HepG2 (cell line): ENCODE data around the gene CIAO3. TPM values are rescaled to one million over a fixed set of nuclear protein-coding genes. Genes with fewer than 3 reads are reported as not detected.

ENCODE experiments used
- ATAC-seq: fragments of 200-7000 bp; cut with Tn5 transposase; 3 replicates; pipeline ENCODE4 v1.9.1; 2020; ENCODE audit warnings: mild to moderate bottlenecking, moderate library complexity
- BruUV-seq: library from RNA; stranded (reverse); fragments of 400-500 nt; replicated peaks from 2 replicates; lab custom pipeline; 2021; lab: Mats Ljungman, UMichigan
- CTCF ChIA-PET: fragments of 300-600 bp; formaldehyde crosslinking; extraction: SDS; loops from one replicate; lab custom pipeline; 2021; ENCODE audit warnings: low total read pairs, inconsistent platforms, low intra/inter-chr PET ratio; lab: Yijun Ruan, JAX
- POLR2A ChIA-PET: fragments of 350-600 bp; sonication (Branson Sonifier 250); formaldehyde crosslinking; loops from one replicate; lab custom pipeline; 2020; ENCODE audit warnings: antibody characterized with exemption, inconsistent platforms; lab: Yijun Ruan, JAX
- DNase-seq: peaks from one replicate; pipeline ENCODE4 v3.0.0-alpha.2; 2015; ENCODE audit warnings: low spot score
- FAIRE-seq: peaks from 3 replicates; lab custom pipeline; 2011; peaks lifted over from hg19 to GRCh38; lab: Jason Lieb, UNC
- H2AFZ ChIP-seq: one replicate; pipeline ENCODE4 v1.6.1; 2011; ENCODE audit warnings: low read length, inconsistent platforms
- H3K27ac ChIP-seq: fragments of 300-600 bp; 3 replicates; pipeline ENCODE4 v1.8.0; 2011; ENCODE audit warnings: mixed run types, mild to moderate bottlenecking, mixed read lengths, low read length, inconsistent platforms; ENCODE audit not compliant: insufficient read depth; ENCODE audit errors: extremely low read length
- H3K27me3 ChIP-seq, 2 experiments: fragments of 200-600 bp in 1 of 2; 2 replicates in 1 of 2; 3 replicates in 1 of 2; pipeline versions ENCODE4 v1.6.0 to v1.8.0; 2011; ENCODE audit warnings: low read length in 2 of 2, mild to moderate bottlenecking in 2 of 2, moderate library complexity in 2 of 2, inconsistent platforms in 1 of 2; ENCODE audit not compliant: insufficient read depth in 2 of 2, control insufficient read depth in 1 of 2
- H3K36me3 ChIP-seq, 2 experiments: fragments of 200-600 bp in 1 of 2; replicated peaks in 1 of 2; 2 replicates in 1 of 2; 3 replicates in 1 of 2; pipeline versions ENCODE4 v1.5.1 to v1.8.0; 2011; ENCODE audit warnings: low read length in 2 of 2, inconsistent platforms in 1 of 2; ENCODE audit not compliant: insufficient read depth in 2 of 2, control insufficient read depth in 1 of 2
- H3K4me1 ChIP-seq: 2 replicates; pipeline ENCODE4 v1.5.1; 2012; ENCODE audit warnings: low read length, inconsistent platforms; ENCODE audit not compliant: insufficient read depth
- H3K4me2 ChIP-seq: 2 replicates; pipeline ENCODE4 v1.6.0; 2011; ENCODE audit warnings: low read depth, low read length, inconsistent platforms
- H3K4me3 ChIP-seq, 3 experiments: fragments of 200-600 bp in 1 of 3; sonication (generic), shearing (Covaris generic) in 1 of 3; replicated peaks in 1 of 3; 2 replicates each; pipeline ENCODE4 v1.5.1; 2011 to 2016; ENCODE audit warnings: low read length in 3 of 3, inconsistent platforms in 2 of 3, low read depth in 2 of 3, mild to moderate bottlenecking in 2 of 3, control low read depth in 1 of 3, mixed read lengths in 1 of 3; ENCODE audit not compliant: insufficient read depth in 1 of 3
- H3K79me2 ChIP-seq: one replicate; pipeline ENCODE4 v1.6.1; 2011; ENCODE audit warnings: low read length, inconsistent platforms; ENCODE audit not compliant: insufficient read depth
- H3K9ac ChIP-seq: 2 replicates; pipeline ENCODE4 v1.6.0; 2011; ENCODE audit warnings: mild to moderate bottlenecking, low read depth, low read length, inconsistent platforms; ENCODE audit not compliant: insufficient read depth
- H3K9me3 ChIP-seq: 2 replicates; pipeline ENCODE4 v1.5.1; 2012; ENCODE audit warnings: mild to moderate bottlenecking, low read length
- H4K20me1 ChIP-seq: 2 replicates; pipeline ENCODE4 v1.6.0; 2011; ENCODE audit warnings: inconsistent platforms, mild to moderate bottlenecking, low read length, moderate library complexity; ENCODE audit not compliant: insufficient read depth
- ATM ChIP-seq: fragments of 450-650 bp; IDR thresholded peaks from 2 replicates; pipeline ENCODE4 v1.7.1; 2017; ENCODE audit warnings: mild to moderate bottlenecking, borderline replicate concordance
- SCMH1 ChIP-seq: sonication (generic); formaldehyde crosslinking; IDR thresholded peaks from 2 replicates; pipeline ENCODE4 v1.9.0; 2021; ENCODE audit warnings: missing genetic modification reagents, mild to moderate bottlenecking, borderline replicate concordance
- ZBTB20 ChIP-seq: sonication (generic); formaldehyde crosslinking; IDR thresholded peaks from 2 replicates; pipeline ENCODE4 v1.8.1; 2023; ENCODE audit warnings: missing genetic modification reagents, low read depth, mild to moderate bottlenecking, borderline replicate concordance
- ZNF484 ChIP-seq: sonication (generic); formaldehyde crosslinking; IDR thresholded peaks from 2 replicates; pipeline ENCODE4 v1.5.1; 2020; ENCODE audit warnings: mild to moderate bottlenecking, low read depth, missing genetic modification reagents, borderline replicate concordance
- ZNF776 ChIP-seq: sonication (generic); formaldehyde crosslinking; IDR thresholded peaks from 2 replicates; pipeline ENCODE4 v1.4.0; 2020; ENCODE audit warnings: mild to moderate bottlenecking, missing genetic modification reagents
- ZNF782 ChIP-seq: sonication (generic); formaldehyde crosslinking; IDR thresholded peaks from 2 replicates; pipeline ENCODE4 v1.4.0; 2020; ENCODE audit warnings: missing genetic modification reagents, mild to moderate bottlenecking, borderline replicate concordance
- ZNF878 ChIP-seq: sonication (generic); formaldehyde crosslinking; IDR thresholded peaks from 2 replicates; pipeline ENCODE4 v1.8.1; 2023; ENCODE audit warnings: mild to moderate bottlenecking, missing genetic modification reagents, moderate library complexity
- WGBS: methylation state at CpG from one replicate; pipeline ENCODE4 v1.1.6; 2017; ENCODE audit warnings: low lambda C conversion rate; 5-methylcytosine and 5-hydroxymethylcytosine counted together
- in situ Hi-C: cut with HindIII; loops from 2 replicates; pipeline ENCODE4 v1.10.0; 2017; ENCODE audit warnings: low pct_unique_long_range_greater_than_20kb; ENCODE audit not compliant: extremely low pct_ligation_motif_present
- intact Hi-C: fragments of 100-400 bp; cut with micrococcal nuclease; formaldehyde crosslinking; loops from one replicate; pipeline ENCODE4 v1.10.0; 2022; ENCODE audit not compliant: unreplicated experiment
- polyA plus RNA-seq, 8 experiments: library from polyadenylated mRNA; depleted of rRNA in 3 of 8; stranded (reverse) in 7 of 8; unstranded in 1 of 8; fragments of >200 nt; fragmentation: Illumina TruSeq in 4 of 8; extraction: Trizol in 4 of 8; gene quantifications; 2 replicates each; pipeline versions ENCODE4 v1.2.1 to v1.2.3, GENCODE V29; 2011 to 2016; ENCODE audit warnings: low read depth in 4 of 8, missing spikeins in 1 of 8, mixed read lengths in 1 of 8; ENCODE audit not compliant: insufficient read depth in 1 of 8
- total RNA-seq, 5 experiments: library from RNA; depleted of rRNA; stranded (reverse); fragments of >200 nt; fragmentation: Illumina TruSeq; extraction: Trizol; gene quantifications; 2 replicates each; pipeline ENCODE4 v1.2.3, GENCODE V29; 2016; ENCODE audit warnings: low read depth in 1 of 5
- TF ChIP-seq, protein P1 (sequence below): conservative IDR thresholded peaks from 2 replicates; pipeline ENCODE4 v1.6.1; 2018; ENCODE audit warnings: missing genetic modification reagents
- TF ChIP-seq, protein P2 (sequence below): sonication (generic); formaldehyde crosslinking; IDR thresholded peaks from 2 replicates; pipeline ENCODE4 v1.4.0; 2020; ENCODE audit warnings: missing genetic modification reagents, borderline replicate concordance
- TF ChIP-seq, protein P3 (sequence below), 2 experiments: fragments of 450-650 bp in 1 of 2; sonication (generic) in 1 of 2; formaldehyde crosslinking; IDR thresholded peaks; 2 replicates each; pipeline versions ENCODE4 v1.5.0 to v1.8.0; 2020 to 2022; ENCODE audit warnings: mild to moderate bottlenecking in 1 of 2, missing genetic modification reagents in 1 of 2
- TF ChIP-seq, protein P4 (sequence below): sonication (generic); formaldehyde crosslinking; IDR thresholded peaks from 2 replicates; pipeline ENCODE4 v1.4.0; 2020; ENCODE audit warnings: missing genetic modification reagents
- TF ChIP-seq, protein P5 (sequence below): sonication (generic); formaldehyde crosslinking; IDR thresholded peaks from 2 replicates; pipeline ENCODE4 v1.8.1; 2023; ENCODE audit warnings: mild to moderate bottlenecking, moderate library complexity, missing genetic modification reagents

CIAO3 gene
- total and polyA plus RNA-seq, 2 of the 13 experiments (the other 11 are each of a cell fraction or from before 2014, with no cell fraction given), result 21.7 to 25.0 TPM

DNA sequence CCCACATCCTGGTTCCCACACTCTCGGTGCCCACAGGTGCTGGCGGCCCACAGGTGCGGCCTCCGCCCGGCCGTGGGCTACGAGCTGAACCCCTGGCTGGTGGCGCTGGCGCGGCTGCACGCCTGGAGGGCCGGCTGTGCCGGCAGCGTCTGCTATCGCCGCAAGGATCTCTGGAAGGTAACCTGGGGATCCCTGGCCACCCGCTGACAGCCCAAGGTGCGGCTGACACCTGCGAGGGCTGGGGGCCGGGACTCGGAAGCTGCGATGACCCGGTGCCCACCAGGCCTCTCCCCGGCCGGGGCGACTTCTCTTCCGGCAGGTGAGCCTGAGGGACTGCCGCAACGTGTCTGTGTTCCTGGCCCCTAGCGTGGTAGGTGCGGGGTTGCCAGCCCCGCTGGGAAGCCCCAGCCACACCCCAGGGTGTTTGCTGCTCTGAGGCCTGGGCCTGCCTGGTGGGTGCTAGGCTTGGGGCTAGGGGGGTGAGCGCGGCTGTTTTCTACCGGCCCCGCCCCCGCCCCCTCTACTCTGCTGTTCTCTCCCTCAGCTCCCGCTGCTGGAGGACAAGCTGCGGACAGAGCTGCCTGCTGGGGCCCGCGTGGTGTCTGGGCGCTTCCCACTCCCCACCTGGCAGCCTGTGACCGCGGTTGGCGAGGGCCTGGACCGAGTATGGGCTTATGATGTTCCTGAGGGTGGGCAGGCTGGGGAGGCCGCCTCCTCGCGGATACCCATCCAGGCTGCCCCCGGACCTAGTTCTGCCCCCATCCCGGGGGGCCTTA lies 18.8 kb downstream of the CIAO3 start:
- no peak for ATAC-seq
- Histone ChIP-seq H3K9me3 (no peaks in the 10 kb centered on the region), H4K20me1 (no peaks in the 10 kb centered on the region), H3K9ac (peak overlapping the region; percentile 33), H3K27me3 (peaks cover 0 to 3% of the 10 kb centered on the region in 2 experiments; a peak in 1 of 5 replicates), H2AFZ (no peak overlapping the region), H3K79me2 (no peaks in the 10 kb centered on the region), H3K27ac (peak overlapping the region; percentile 88), H3K36me3 (no peaks in the 10 kb centered on the region), H3K4me1 (peaks cover 30% of the 10 kb centered on the region), H3K4me2 (peak overlapping the region; percentile 100), H3K4me3 (peak overlapping the region in 2 of 3 experiments; percentile 35 to 95; a peak in 3 of 6 replicates)
- ChIA-PET POLR2A (interaction anchor here (0.7 to 2.5 kb wide), 13 partner anchors 8 to 251 kb away, joined by 3 to 22 read pairs (median 7); partner anchors contain the start of genes CHTF18, CIAO3, MSLN and RPUSD1), CTCF (no interaction called here)
- no peak for DNase-seq
- in situ Hi-C loops (no loop called here), intact Hi-C loops (no loop called here)
- TSS peak; percentile 53 for BruUV-seq
- WGBS, result 96% methylated on average over 20 of the region's 51 CpGs
- FAIRE-seq, result no peak
- TF ChIP-seq, protein P1, sequence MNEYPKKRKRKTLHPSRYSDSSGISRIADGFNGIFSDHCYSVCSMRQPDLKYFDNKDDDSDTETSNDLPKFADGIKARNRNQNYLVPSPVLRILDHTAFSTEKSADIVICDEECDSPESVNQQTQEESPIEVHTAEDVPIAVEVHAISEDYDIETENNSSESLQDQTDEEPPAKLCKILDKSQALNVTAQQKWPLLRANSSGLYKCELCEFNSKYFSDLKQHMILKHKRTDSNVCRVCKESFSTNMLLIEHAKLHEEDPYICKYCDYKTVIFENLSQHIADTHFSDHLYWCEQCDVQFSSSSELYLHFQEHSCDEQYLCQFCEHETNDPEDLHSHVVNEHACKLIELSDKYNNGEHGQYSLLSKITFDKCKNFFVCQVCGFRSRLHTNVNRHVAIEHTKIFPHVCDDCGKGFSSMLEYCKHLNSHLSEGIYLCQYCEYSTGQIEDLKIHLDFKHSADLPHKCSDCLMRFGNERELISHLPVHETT, result no peak
- TF ChIP-seq ZNF484 (CRISPR knock-in tag) (no peak), ZNF878 (CRISPR knock-in tag) (no peak), ATM (no peak), SCMH1 (CRISPR knock-in tag) (no peak), ZNF776 (CRISPR knock-in tag) (no peak), ZBTB20 (CRISPR knock-in tag) (no peak), ZNF782 (CRISPR knock-in tag) (no peak)
- TF ChIP-seq, protein P2, sequence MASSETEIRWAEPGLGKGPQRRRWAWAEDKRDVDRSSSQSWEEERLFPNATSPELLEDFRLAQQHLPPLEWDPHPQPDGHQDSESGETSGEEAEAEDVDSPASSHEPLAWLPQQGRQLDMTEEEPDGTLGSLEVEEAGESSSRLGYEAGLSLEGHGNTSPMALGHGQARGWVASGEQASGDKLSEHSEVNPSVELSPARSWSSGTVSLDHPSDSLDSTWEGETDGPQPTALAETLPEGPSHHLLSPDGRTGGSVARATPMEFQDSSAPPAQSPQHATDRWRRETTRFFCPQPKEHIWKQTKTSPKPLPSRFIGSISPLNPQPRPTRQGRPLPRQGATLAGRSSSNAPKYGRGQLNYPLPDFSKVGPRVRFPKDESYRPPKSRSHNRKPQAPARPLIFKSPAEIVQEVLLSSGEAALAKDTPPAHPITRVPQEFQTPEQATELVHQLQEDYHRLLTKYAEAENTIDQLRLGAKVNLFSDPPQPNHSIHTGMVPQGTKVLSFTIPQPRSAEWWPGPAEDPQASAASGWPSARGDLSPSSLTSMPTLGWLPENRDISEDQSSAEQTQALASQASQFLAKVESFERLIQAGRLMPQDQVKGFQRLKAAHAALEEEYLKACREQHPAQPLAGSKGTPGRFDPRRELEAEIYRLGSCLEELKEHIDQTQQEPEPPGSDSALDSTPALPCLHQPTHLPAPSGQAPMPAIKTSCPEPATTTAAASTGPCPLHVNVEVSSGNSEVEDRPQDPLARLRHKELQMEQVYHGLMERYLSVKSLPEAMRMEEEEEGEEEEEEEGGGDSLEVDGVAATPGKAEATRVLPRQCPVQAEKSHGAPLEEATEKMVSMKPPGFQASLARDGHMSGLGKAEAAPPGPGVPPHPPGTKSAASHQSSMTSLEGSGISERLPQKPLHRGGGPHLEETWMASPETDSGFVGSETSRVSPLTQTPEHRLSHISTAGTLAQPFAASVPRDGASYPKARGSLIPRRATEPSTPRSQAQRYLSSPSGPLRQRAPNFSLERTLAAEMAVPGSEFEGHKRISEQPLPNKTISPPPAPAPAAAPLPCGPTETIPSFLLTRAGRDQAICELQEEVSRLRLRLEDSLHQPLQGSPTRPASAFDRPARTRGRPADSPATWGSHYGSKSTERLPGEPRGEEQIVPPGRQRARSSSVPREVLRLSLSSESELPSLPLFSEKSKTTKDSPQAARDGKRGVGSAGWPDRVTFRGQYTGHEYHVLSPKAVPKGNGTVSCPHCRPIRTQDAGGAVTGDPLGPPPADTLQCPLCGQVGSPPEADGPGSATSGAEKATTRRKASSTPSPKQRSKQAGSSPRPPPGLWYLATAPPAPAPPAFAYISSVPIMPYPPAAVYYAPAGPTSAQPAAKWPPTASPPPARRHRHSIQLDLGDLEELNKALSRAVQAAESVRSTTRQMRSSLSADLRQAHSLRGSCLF, result no peak
- TF ChIP-seq, protein P3, sequence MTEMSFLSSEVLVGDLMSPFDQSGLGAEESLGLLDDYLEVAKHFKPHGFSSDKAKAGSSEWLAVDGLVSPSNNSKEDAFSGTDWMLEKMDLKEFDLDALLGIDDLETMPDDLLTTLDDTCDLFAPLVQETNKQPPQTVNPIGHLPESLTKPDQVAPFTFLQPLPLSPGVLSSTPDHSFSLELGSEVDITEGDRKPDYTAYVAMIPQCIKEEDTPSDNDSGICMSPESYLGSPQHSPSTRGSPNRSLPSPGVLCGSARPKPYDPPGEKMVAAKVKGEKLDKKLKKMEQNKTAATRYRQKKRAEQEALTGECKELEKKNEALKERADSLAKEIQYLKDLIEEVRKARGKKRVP (CRISPR knock-in tag; IDR thresholded peaks at IDR 0.05), result no peak
- TF ChIP-seq, protein P4, sequence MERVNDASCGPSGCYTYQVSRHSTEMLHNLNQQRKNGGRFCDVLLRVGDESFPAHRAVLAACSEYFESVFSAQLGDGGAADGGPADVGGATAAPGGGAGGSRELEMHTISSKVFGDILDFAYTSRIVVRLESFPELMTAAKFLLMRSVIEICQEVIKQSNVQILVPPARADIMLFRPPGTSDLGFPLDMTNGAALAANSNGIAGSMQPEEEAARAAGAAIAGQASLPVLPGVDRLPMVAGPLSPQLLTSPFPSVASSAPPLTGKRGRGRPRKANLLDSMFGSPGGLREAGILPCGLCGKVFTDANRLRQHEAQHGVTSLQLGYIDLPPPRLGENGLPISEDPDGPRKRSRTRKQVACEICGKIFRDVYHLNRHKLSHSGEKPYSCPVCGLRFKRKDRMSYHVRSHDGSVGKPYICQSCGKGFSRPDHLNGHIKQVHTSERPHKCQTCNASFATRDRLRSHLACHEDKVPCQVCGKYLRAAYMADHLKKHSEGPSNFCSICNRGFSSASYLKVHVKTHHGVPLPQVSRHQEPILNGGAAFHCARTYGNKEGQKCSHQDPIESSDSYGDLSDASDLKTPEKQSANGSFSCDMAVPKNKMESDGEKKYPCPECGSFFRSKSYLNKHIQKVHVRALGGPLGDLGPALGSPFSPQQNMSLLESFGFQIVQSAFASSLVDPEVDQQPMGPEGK, result no peak
- TF ChIP-seq, protein P5, sequence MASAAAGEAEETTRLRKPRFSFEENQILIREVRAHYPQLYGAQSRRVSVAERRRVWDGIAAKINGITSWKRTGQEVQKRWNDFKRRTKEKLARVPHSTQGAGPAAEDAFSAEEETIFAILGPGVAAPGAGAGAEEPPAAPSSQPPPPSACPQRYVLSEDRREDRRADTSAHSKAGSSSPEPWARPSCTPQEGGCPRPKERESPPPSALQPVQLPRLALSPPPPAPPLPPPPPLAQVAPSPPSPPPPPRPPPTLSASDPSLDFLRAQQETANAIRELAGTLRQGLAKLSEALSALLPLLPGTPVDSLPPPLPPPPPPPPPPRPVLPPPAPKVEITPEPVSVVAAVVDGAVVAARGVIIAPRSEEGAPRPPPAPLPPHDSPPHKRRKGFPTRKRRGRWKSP, result no peak
